Liver (tissue), 9 donors: Measurements from ENCODE around the gene CCDC15. TPM values are rescaled to one million over a fixed set of nuclear protein-coding genes. Genes with fewer than 3 reads are reported as not detected.

Experiments used
- DNase-seq: peaks from one replicate; pipeline ENCODE4 v3.0.0-alpha.2; 2017; ENCODE audit warnings: low spot score
- H3K27ac ChIP-seq, 2 donors: one replicate each; pipeline ENCODE4 v1.7.0; 2013; ENCODE audit warnings: inconsistent platforms in 2 of 2, low read length in 2 of 2, control low read depth in 1 of 2, low read depth in 1 of 2, mild to moderate bottlenecking in 1 of 2
- H3K27me3 ChIP-seq, 4 donors: one replicate each; pipeline versions ENCODE4 v1.6.1 to v1.7.0; 2013; ENCODE audit warnings: low read length in 3 of 4, inconsistent platforms in 1 of 4, mild to moderate bottlenecking in 1 of 4, moderate library complexity in 1 of 4; ENCODE audit not compliant: control insufficient read depth in 4 of 4, insufficient read depth in 4 of 4
- H3K36me3 ChIP-seq, 4 donors: one replicate each; pipeline versions ENCODE4 v1.6.1 to v1.7.0; 2013; ENCODE audit warnings: low read length in 3 of 4, mild to moderate bottlenecking in 3 of 4, low read depth in 1 of 4, moderate library complexity in 1 of 4; ENCODE audit not compliant: control insufficient read depth in 4 of 4, insufficient read depth in 3 of 4
- H3K4me1 ChIP-seq, 4 donors: one replicate each; pipeline versions ENCODE4 v1.6.1 to v1.7.0; 2013; ENCODE audit warnings: low read length in 3 of 4, mild to moderate bottlenecking in 3 of 4, moderate library complexity in 1 of 4; ENCODE audit not compliant: control insufficient read depth in 4 of 4, insufficient read depth in 4 of 4
- H3K4me3 ChIP-seq, 3 donors: one replicate each; pipeline versions ENCODE4 v1.6.1 to v1.7.0; 2013; ENCODE audit warnings: low read length in 3 of 3, control low read depth in 1 of 3, low read depth in 1 of 3, mild to moderate bottlenecking in 1 of 3
- H3K9ac ChIP-seq, 2 donors: one replicate each; pipeline ENCODE4 v1.7.0; 2013; ENCODE audit warnings: low read length in 2 of 2, mild to moderate bottlenecking in 2 of 2, moderate library complexity in 2 of 2, control low read depth in 1 of 2, low read depth in 1 of 2
- H3K9me3 ChIP-seq, 4 donors: one replicate each; pipeline versions ENCODE4 v1.6.1 to v1.7.0; 2013; ENCODE audit warnings: low read length in 3 of 4; ENCODE audit not compliant: control insufficient read depth in 4 of 4
- EGR1 ChIP-seq, 2 donors: IDR thresholded peaks; 2 replicates each; pipeline ENCODE4 v1.6.1; 2016 to 2018; ENCODE audit warnings: antibody characterized with exemption in 2 of 2, low read depth in 2 of 2
- FOXA1 ChIP-seq: IDR thresholded peaks from 2 replicates; pipeline ENCODE4 v1.6.1; 2016; ENCODE audit warnings: antibody characterized with exemption
- FOXA2 ChIP-seq: IDR thresholded peaks from 2 replicates; pipeline ENCODE4 v1.6.1; 2016; ENCODE audit warnings: antibody characterized with exemption
- GABPA ChIP-seq, 2 donors: IDR thresholded peaks in 1 of 2; conservative IDR thresholded peaks in 1 of 2; 2 replicates each; pipeline ENCODE4 v1.6.1; 2016; ENCODE audit warnings: antibody characterized with exemption in 2 of 2, mild to moderate bottlenecking in 1 of 2, moderate library complexity in 1 of 2
- HNF4A ChIP-seq, 2 donors: conservative IDR thresholded peaks; 2 replicates each; pipeline ENCODE4 v1.6.1; 2016; ENCODE audit warnings: antibody characterized with exemption in 2 of 2, mild to moderate bottlenecking in 2 of 2
- HNF4G ChIP-seq: IDR thresholded peaks from 2 replicates; pipeline ENCODE4 v1.6.1; 2016; ENCODE audit warnings: antibody characterized with exemption
- NR2F2 ChIP-seq: IDR thresholded peaks from 2 replicates; pipeline ENCODE4 v1.6.1; 2016; ENCODE audit warnings: antibody characterized with exemption
- RXRA ChIP-seq, 2 donors: IDR thresholded peaks; 2 replicates each; pipeline ENCODE4 v1.6.1; 2017 to 2018; ENCODE audit warnings: antibody characterized with exemption in 2 of 2, mild to moderate bottlenecking in 1 of 2
- SP1 ChIP-seq: IDR thresholded peaks from 2 replicates; pipeline ENCODE4 v1.6.1; 2018; ENCODE audit warnings: antibody characterized with exemption, mild to moderate bottlenecking
- TAF1 ChIP-seq: conservative IDR thresholded peaks from 2 replicates; pipeline ENCODE4 v1.6.1; 2016; ENCODE audit warnings: antibody characterized with exemption, mild to moderate bottlenecking
- YY1 ChIP-seq: IDR thresholded peaks from 2 replicates; pipeline ENCODE4 v1.6.1; 2016; ENCODE audit warnings: antibody characterized with exemption, mild to moderate bottlenecking
- WGBS: extraction: QIAGEN DNeasy Blood & Tissue Kit; methylation state at CpG from one replicate; pipeline ENCODE4 v1.1.7; 2013; 5-methylcytosine and 5-hydroxymethylcytosine counted together
- polyA plus RNA-seq, 2 donors: library from polyadenylated mRNA; stranded (reverse) in 1 of 2; unstranded in 1 of 2; fragments of 200-250 nt in 1 of 2; fragments of >200 nt in 1 of 2; fragmentation: Nextera tagmentation in 1 of 2; extraction: Ambion mirVana in 1 of 2; gene quantifications; one replicate each; pipeline versions ENCODE4 v1.2.1 to v1.2.3, GENCODE V29; 2013 to 2015
- total RNA-seq, 2 donors: library from RNA; depleted of rRNA; stranded (reverse); fragments of >200 nt; gene quantifications; one replicate each; pipeline ENCODE4 v1.2.3, GENCODE V29; 2014
- TF ChIP-seq, protein P1 (sequence below): IDR thresholded peaks from 2 replicates; pipeline ENCODE4 v1.6.1; 2016; ENCODE audit warnings: antibody characterized with exemption
- TF ChIP-seq, protein P2 (sequence below): fragments of 150-350 bp; IDR thresholded peaks from 2 replicates; pipeline ENCODE4 v1.5.1; 2017; ENCODE audit warnings: improper control_type of control experiment, low read depth, low read length; ENCODE audit not compliant: missing input control
- TF ChIP-seq, protein P3 (sequence below): IDR thresholded peaks from 2 replicates; pipeline ENCODE4 v1.6.1; 2016; ENCODE audit warnings: antibody characterized with exemption, mild to moderate bottlenecking
- TF ChIP-seq, protein P4 (sequence below): IDR thresholded peaks from 2 replicates; pipeline ENCODE4 v1.6.1; 2016; ENCODE audit warnings: antibody characterized with exemption
- donor health status: healthy.
- donor health status: healthy.
- donor health status: healthy.
- donor health status: healthy.
- donor health status: healthy.

CCDC15 gene
- total and polyA plus RNA-seq, 4 donors = 0.35 to 3.5 (median 0.88) TPM

DNA sequence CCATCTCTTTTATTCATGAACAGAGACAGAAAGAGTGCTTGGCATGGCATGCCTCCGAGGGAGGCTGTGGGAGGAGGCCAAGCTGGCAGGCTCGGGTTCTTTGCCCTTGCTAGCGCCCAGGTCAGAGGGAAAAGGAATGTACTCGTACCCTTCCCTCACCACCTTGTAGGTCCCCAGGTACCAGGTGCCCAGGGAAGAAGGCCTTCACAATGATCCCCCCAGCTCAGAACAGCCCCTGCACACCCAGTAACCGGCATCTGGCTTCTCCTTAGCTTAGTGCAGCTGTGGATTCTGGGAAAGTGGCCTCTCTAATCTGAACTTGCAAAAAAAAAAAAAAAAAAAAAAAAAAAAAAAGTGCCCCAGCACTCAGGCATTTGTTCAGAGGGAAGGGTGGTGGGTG lies 33.6 kb upstream of the CCDC15 start:
- no peak overlapping the region for H3K27ac ChIP-seq
- no peak for TF ChIP-seq HNF4A (conservative IDR thresholded peaks at IDR 0.05)
- H3K9me3 ChIP-seq = no peaks in the 10 kb centered on the region
- peaks cover 2 to 24% (median 15%) of the 10 kb centered on the region in 4 donors for H3K4me1 ChIP-seq
- H3K9ac ChIP-seq = no peak overlapping the region
- 92% methylated on average over 5 of the region's 5 CpGs for WGBS
- no peaks in the 10 kb centered on the region for H3K27me3 ChIP-seq
- no peaks in the 10 kb centered on the region for H3K36me3 ChIP-seq
- DNase-seq = no peak
- H3K4me3 ChIP-seq = no peak overlapping the region

DNA sequence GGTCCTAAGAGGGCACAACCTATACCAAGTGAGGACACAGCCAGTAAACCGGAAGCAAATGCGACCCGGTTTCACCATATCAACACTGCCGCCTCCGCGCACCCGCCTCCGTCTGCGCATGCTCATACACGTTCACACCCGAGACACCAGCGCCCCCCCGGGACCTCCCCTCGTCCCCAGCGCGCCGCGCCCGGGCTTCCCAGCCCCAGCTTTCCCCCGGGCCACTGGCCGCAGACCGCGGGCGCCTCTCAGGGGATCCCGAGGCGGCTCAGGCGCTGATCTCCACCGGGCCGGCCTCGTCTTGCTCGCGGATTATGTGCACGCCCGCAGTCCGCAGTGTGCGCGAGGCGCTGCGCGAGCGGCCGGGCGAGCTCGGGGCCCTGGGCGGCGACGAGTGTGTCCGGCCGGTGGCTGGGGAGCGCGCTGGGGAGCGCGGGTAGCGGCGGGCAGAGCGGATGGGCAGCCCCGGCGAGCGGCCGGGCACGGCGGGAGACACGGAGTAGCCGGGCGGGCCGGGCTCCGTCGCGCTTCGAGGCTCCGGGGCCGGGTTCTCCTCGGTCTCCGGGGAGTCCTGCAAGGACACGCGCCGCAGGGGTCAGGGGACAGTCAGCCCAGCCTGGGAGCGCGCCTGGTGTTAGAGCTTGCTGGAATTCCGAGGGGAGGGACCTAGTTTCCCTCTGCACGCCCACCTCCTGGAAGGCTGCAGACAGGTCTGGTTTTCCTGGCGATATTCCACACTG lies 33.0 kb upstream of the CCDC15 start:
- no peaks in the 10 kb centered on the region for H3K9me3 ChIP-seq
- peaks cover 2 to 24% (median 15%) of the 10 kb centered on the region in 4 donors for H3K4me1 ChIP-seq
- H3K4me3 ChIP-seq = peak overlapping the region in 2 of 3 donors; percentile 13 to 44
- WGBS = 25% methylated on average over 82 of the region's 82 CpGs
- H3K9ac ChIP-seq = no peak overlapping the region
- H3K36me3 ChIP-seq = no peaks in the 10 kb centered on the region
- DNase-seq = peak; percentile 74
- TF ChIP-seq YY1 = no peak
- TF ChIP-seq FOXA1 = no peak
- TF ChIP-seq, protein P1, sequence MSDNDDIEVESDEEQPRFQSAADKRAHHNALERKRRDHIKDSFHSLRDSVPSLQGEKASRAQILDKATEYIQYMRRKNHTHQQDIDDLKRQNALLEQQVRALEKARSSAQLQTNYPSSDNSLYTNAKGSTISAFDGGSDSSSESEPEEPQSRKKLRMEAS = no peak
- TF ChIP-seq HNF4G = no peak
- TF ChIP-seq FOXA2 = no peak
- TF ChIP-seq, protein P2, sequence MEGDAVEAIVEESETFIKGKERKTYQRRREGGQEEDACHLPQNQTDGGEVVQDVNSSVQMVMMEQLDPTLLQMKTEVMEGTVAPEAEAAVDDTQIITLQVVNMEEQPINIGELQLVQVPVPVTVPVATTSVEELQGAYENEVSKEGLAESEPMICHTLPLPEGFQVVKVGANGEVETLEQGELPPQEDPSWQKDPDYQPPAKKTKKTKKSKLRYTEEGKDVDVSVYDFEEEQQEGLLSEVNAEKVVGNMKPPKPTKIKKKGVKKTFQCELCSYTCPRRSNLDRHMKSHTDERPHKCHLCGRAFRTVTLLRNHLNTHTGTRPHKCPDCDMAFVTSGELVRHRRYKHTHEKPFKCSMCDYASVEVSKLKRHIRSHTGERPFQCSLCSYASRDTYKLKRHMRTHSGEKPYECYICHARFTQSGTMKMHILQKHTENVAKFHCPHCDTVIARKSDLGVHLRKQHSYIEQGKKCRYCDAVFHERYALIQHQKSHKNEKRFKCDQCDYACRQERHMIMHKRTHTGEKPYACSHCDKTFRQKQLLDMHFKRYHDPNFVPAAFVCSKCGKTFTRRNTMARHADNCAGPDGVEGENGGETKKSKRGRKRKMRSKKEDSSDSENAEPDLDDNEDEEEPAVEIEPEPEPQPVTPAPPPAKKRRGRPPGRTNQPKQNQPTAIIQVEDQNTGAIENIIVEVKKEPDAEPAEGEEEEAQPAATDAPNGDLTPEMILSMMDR = no peak
- peak in 1 of 2 donors; percentile 36 for TF ChIP-seq GABPA (IDR thresholded peaks at IDR 0.05 in 1 of 2, conservative IDR thresholded peaks at IDR 0.05 in 1 of 2)
- no peak for TF ChIP-seq RXRA (IDR thresholded peaks at IDR 0.05)
- no peak for TF ChIP-seq TAF1
- TF ChIP-seq NR2F2 = peak; percentile 28
- TF ChIP-seq EGR1 (IDR thresholded peaks at IDR 0.05; ENCODE audit: low read depth in 2 of 2) = no peak
- no peak for TF ChIP-seq HNF4A (conservative IDR thresholded peaks at IDR 0.05)
- TF ChIP-seq, protein P3, sequence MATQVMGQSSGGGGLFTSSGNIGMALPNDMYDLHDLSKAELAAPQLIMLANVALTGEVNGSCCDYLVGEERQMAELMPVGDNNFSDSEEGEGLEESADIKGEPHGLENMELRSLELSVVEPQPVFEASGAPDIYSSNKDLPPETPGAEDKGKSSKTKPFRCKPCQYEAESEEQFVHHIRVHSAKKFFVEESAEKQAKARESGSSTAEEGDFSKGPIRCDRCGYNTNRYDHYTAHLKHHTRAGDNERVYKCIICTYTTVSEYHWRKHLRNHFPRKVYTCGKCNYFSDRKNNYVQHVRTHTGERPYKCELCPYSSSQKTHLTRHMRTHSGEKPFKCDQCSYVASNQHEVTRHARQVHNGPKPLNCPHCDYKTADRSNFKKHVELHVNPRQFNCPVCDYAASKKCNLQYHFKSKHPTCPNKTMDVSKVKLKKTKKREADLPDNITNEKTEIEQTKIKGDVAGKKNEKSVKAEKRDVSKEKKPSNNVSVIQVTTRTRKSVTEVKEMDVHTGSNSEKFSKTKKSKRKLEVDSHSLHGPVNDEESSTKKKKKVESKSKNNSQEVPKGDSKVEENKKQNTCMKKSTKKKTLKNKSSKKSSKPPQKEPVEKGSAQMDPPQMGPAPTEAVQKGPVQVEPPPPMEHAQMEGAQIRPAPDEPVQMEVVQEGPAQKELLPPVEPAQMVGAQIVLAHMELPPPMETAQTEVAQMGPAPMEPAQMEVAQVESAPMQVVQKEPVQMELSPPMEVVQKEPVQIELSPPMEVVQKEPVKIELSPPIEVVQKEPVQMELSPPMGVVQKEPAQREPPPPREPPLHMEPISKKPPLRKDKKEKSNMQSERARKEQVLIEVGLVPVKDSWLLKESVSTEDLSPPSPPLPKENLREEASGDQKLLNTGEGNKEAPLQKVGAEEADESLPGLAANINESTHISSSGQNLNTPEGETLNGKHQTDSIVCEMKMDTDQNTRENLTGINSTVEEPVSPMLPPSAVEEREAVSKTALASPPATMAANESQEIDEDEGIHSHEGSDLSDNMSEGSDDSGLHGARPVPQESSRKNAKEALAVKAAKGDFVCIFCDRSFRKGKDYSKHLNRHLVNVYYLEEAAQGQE = no peak
- TF ChIP-seq, protein P4, sequence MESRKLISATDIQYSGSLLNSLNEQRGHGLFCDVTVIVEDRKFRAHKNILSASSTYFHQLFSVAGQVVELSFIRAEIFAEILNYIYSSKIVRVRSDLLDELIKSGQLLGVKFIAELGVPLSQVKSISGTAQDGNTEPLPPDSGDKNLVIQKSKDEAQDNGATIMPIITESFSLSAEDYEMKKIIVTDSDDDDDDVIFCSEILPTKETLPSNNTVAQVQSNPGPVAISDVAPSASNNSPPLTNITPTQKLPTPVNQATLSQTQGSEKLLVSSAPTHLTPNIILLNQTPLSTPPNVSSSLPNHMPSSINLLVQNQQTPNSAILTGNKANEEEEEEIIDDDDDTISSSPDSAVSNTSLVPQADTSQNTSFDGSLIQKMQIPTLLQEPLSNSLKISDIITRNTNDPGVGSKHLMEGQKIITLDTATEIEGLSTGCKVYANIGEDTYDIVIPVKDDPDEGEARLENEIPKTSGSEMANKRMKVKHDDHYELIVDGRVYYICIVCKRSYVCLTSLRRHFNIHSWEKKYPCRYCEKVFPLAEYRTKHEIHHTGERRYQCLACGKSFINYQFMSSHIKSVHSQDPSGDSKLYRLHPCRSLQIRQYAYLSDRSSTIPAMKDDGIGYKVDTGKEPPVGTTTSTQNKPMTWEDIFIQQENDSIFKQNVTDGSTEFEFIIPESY = no peak
- TF ChIP-seq SP1 = no peak
- H3K27me3 ChIP-seq = no peaks in the 10 kb centered on the region
- no peak overlapping the region for H3K27ac ChIP-seq
